D721Med (cell line): Measurements from ENCODE around the gene COA4.
"Not testable (repeated sequence)": the region's sequence is repeated elsewhere in the genome, so short reads cannot be mapped to it uniquely, and the experiment has no call there.

ENCODE experiments used
- DNase-seq: peaks from one replicate; pipeline ENCODE4 v3.0.0; 2011; ENCODE audit warnings: low spot score; ENCODE audit not compliant: insufficient read length
- FAIRE-seq: peaks from 2 replicates; lab custom pipeline; 2011; peaks lifted over from hg19 to GRCh38; lab: Jason Lieb, UNC
- TF ChIP-seq, protein P1 (sequence below): IDR thresholded peaks from 2 replicates; pipeline ENCODE4 v1.5.1; 2012; ENCODE audit warnings: mild to moderate bottlenecking, control low read depth; ENCODE audit not compliant: insufficient read depth; ENCODE audit errors: missing control alignments

The COA4 gene

DNA sequence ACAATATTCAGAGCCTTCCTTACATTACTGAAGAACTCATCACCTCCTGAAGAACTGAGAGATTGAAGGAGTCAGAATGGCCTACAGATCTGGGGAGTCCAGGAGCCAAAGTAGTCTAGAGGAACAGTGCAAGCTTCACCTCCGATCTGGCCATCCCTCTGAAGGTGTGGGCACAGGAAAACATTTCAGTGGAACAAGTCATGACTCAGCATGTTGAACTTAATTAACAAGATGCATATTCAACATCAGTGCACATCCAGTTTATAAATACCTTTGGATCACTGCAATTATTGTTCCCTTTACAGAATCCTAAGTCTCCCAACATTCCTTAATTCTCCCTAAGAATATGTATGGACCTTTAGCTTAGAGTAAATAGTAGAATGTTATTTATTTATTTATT is 25.7 kb upstream of the COA4 start:
- DNase-seq, result no peak
- TF ChIP-seq, protein P1, sequence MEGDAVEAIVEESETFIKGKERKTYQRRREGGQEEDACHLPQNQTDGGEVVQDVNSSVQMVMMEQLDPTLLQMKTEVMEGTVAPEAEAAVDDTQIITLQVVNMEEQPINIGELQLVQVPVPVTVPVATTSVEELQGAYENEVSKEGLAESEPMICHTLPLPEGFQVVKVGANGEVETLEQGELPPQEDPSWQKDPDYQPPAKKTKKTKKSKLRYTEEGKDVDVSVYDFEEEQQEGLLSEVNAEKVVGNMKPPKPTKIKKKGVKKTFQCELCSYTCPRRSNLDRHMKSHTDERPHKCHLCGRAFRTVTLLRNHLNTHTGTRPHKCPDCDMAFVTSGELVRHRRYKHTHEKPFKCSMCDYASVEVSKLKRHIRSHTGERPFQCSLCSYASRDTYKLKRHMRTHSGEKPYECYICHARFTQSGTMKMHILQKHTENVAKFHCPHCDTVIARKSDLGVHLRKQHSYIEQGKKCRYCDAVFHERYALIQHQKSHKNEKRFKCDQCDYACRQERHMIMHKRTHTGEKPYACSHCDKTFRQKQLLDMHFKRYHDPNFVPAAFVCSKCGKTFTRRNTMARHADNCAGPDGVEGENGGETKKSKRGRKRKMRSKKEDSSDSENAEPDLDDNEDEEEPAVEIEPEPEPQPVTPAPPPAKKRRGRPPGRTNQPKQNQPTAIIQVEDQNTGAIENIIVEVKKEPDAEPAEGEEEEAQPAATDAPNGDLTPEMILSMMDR, result no peak
- no peak for FAIRE-seq

DNA sequence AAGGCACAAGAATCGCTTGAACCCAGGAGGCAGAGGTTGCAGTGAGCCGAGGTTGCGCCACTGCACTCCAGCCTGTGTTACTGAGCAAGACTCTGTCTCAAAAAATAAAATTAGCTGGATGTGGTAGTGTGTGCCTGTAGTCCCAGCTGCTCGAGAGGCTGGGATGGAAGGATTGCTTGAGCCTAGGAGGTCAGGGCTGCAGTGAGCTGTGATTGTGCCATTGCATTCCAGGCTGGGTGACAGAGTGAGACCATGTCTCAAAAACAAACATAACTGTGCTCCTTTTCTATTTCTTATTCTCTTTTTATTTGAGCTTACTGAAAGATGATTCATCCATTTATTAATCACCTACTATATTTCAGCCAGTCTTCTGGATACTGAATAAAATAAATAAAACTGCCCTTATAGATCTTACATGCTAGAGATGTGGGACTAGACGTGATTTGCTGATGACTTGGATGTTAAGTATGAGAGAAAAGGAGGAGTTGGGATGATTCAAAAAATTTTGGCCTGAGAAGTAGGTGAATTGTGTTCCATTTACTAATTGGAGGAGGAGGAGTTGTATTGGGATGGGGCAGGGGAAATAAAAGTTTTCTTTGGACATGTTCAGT is 18.2 kb upstream of the COA4 start:
- FAIRE-seq (no peak), DNase-seq (no peak)
- TF ChIP-seq, protein P1, result no peak

DNA sequence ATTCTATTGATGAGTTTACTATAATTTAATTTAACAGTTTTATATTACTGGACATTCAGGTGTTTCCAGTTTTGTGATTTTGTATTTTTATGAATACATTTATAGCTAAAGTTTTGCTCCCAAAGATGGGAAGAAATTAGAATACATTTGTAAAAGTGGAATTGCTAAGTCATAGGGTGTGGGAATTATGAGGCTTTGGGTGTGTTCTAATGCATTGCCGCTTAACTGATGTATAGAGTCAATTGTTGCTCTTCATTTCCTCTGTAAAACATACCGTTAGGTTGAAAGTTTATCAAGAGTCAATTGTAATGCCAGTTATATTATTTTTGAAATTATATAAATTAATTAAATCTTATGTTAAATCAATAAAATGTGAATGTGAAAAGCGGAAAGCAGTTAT is 16.4 kb upstream of the COA4 start:
- FAIRE-seq (no peak), DNase-seq (no peak)
- TF ChIP-seq, protein P1, result no peak

DNA sequence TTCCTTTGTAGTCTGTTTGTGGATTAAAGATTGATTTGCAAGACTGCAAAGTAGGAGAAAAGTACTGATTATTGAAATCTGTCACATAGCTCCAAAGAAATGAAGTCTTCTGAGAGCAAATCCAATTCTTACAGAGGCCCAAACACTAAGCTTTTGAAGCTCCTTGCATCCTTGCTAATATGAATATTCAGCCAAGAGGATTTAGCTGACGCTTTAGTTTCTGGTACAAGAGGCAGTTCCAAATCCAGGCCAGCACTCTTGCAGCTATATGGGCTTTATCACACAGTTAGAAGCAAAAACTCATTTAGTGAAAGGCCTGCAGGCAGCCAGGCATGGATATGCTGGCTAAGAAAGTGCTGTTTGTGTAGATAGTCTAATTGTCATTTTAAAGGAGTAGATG is 12.9 kb upstream of the COA4 start:
- FAIRE-seq, result no peak
- TF ChIP-seq, protein P1, result no peak
- DNase-seq, result no peak

DNA sequence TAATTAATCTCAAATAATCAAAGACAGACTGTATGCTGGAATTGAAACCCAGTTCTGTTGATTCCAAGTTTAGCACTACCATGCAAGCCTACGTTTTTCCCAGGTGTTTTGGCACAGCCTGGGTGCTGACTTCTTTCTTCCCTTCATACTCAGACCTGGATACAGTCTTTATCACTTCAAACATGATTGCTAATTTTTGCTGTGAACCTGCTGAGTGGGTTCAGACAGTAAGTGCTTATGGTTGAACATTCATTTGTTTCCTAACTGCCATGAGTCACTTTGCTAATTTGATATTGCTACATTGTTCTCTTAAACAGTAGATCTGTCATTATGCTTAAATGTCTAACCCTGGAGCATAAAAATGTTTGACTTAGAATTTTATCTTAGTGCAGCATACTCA is 12.4 kb upstream of the COA4 start:
- no peak for DNase-seq
- TF ChIP-seq, protein P1, result no peak
- no peak for FAIRE-seq

DNA sequence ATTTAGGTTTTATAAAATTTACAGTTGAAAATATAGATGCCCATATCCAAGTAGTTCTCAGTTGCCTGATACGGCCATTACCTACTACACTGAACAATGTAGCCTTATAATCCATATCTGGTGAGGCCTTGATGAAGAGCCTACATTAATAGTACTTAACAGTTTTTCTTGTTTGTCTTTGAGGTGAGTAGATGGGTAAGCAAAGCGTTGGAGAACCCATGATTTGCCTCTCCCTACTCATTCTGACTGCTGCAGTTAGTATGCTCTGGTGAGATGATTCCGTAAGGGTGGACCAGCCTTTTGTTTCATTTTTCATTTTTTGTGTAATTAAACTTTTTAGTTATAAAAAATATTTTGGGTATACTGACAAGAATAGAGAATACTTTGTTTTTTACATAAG is 11.6 kb upstream of the COA4 start:
- DNase-seq (no peak), FAIRE-seq (no peak)
- TF ChIP-seq, protein P1, result no peak

DNA sequence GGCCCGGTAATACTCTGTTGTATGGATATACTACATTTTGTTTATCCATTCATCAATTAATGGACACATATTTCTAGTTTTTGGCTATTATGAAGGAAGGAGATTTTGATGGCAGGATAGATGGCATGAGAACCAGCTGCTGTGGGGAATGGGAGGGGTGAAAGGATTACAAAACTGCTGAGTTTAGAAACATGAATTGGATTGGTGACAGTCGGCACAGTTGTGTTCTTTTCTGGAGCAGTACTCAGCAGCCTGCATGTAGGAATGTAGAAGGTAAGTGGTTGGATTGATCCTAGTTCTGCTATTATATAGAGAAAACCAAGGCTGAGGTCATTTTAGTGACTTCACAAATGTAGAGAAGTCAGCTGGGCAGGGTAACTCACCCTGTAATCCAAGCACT is 7.2 kb upstream of the COA4 start:
- FAIRE-seq (no peak), DNase-seq (no peak)
- TF ChIP-seq, protein P1, result no peak

DNA sequence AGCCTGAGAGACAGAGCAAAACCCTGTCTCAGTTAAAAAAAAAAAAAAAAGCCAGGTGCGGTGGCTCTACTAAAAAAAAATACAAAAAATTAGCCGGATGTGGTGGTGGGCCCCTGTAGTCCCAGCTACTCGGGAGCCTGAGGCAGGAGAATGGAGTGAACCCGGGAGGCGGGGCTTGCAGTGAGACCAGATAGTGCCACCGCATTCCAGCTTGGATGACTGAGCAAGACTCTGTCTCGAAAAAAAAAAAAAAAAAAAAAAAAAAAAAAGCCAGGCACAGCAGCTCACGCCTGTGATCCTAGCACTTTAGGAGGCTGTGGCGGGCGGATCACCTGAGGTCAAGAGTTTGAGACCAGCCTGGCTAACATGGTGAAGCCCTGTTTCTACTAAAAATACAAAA is 3.8 kb upstream of the COA4 start:
- not testable (repeated sequence) for DNase-seq

More for the DNA sequence above, 3.8 kb upstream of the COA4 start:
- FAIRE-seq, result not testable (repeated sequence)
